GM18519 (cell line): ENCODE data around the gene ODF4.
"Not testable (repeated sequence)": the region's sequence is repeated elsewhere in the genome, so short reads cannot be mapped to it uniquely, and the experiment has no call there.

Experiments
- ATAC-seq: cut with Tn5 transposase; IDR thresholded peaks from one replicate; pipeline ENCODE4 v1.9.1; 2021; ENCODE audit warnings: mild to moderate bottlenecking, moderate library complexity; ENCODE audit not compliant: unreplicated experiment, low FRiP score

The ODF4 gene

GRCh38 chr17:8365143-8365542, 25.5 kb downstream of the ODF4 start:
- no peak for ATAC-seq

GRCh38 chr17:8366231-8366630, 26.6 kb downstream of the ODF4 start:
- no peak for ATAC-seq

GRCh38 chr17:8368193-8368592, 28.6 kb downstream of the ODF4 start:
- no peak for ATAC-seq

- ATAC-seq: no peak
These were observed 30.3 kb downstream of the ODF4 start for GRCh38 chr17:8369944-8370343.

DNA sequence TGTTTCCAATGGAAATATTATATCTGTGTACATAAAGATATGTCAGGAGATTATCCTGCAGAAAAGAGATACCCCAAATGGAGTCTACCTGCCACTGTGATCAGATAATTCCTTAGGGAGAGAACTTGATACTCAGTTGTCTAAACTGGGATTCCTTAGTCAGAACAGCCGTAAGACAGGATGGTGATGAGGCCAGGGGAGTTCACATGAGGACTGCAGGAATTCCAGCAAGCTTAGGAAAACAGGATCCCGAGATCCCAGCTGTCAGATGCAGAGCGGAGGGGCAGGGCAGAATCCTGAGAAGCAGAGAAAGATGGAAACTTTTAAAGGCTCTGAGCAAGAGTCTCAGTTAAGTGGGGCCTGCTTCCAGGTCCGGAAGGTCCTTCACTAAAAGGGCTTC, 32.1 kb downstream of the ODF4 start:
- ATAC-seq: no peak

DNA sequence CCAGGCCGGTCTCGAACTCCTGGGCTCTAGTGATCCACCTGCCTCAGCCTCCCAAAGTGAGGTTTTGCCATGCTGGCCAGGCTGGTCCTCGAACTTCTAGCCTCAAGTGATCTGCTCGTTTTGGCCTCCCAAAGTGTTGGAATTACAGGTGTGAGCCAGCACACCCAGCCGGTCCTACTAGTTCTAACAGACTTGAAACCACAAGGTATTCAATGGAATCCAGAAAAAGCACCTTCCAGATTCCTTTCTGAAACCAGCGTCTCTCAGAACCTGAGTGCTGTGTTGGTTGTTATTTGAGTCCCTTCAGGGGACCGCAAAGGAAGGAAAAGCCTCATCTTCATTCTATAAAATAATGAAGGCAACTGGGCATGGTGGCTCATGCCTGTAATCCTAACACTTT, 32.8 kb downstream of the ODF4 start:
- ATAC-seq: no peak

DNA sequence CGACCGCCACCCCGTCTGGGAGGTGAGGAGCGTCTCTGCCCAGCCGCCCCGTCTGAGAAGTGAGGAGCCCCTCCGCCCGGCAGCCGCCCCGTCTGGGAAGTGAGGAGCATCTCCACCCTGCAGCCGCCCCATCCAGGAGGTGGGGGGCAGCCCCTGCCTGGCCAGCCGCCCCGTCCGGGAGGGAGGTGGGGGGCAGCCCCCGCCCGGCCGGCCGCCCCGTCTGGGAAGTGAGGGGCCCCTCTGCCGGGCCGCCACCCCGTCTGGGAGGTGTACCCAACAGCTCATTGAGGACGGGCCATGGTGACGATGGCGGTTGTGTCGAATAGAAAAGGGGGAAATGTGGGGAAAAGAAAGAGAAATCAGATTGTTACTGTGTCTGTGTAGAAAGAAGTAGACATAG, 34.2 kb downstream of the ODF4 start:
- not testable (repeated sequence) for ATAC-seq

DNA sequence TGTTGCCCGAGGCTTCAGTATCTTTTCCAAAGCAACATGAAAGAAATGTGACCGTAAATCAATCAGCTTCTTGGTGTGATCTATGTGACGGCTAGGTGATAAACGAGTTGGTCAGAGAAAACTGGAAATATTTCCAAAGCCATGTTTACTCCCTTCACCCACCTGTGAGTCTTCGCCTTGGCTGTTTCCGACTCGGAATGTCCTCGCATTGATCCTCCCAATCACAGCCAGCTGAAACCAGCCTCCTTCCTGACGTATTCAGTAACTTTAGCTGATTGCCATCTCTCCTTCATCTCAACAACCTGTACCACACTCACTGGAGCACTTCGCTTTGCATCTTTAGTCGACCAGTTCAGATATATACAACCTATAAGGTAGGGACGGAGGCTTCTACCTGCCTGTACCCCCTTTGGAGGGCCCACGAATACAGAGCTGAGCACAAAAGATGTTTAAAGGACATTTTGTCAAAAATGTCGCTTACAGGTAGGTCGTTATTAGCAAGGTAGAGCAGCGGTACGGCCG, 36.2 kb downstream of the ODF4 start:
- no peak for ATAC-seq

GRCh38 chr17:8376271-8377067, 36.8 kb downstream of the ODF4 start, which contains the start of gene KRABD2:
Gene KRABD2, minus strand, starts transcription at chr17:8376704.
- ATAC-seq: no peak

DNA sequence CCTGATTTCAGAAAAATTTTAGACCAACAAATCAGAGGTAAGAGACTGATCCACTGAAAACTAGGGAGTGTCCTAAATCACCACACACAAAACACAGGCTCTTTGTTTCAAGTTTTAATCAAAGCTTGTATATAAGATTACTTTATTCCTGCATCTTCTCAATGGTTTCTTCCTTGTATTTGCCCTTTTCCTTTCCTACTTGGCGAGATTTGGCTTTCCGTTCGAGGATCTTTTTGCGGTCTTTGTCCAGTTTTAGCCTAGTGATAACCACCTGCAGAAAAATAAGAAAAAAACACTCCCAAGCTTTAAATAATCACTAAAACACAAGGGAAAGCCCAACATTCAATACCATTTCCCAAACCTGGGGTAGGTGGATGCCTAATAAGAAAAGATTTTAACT, 37.8 kb downstream of the ODF4 start:
- no peak for ATAC-seq

- ATAC-seq: not testable (repeated sequence)
These were observed 38.5 kb downstream of the ODF4 start for GRCh38 chr17:8378117-8378516.

DNA sequence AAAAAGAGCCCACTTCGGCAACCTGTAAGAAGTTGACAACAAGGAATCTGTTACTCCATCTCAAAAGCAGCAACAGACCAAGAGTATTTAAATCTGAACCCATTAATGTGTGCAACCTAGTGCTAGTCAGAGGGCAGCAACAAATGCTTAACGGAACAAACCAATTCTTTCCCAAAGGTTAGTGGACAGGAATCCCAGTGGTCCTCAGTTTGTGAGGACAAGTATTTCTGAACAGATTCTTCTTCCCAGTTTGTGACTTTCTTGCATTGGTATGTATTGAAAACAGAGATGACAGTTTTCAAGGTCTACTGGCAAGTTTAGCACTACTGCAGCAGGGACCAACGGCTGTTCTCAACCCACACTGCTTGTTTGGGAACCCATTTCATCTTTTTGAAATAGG, 40.4 kb downstream of the ODF4 start:
- no peak for ATAC-seq

DNA sequence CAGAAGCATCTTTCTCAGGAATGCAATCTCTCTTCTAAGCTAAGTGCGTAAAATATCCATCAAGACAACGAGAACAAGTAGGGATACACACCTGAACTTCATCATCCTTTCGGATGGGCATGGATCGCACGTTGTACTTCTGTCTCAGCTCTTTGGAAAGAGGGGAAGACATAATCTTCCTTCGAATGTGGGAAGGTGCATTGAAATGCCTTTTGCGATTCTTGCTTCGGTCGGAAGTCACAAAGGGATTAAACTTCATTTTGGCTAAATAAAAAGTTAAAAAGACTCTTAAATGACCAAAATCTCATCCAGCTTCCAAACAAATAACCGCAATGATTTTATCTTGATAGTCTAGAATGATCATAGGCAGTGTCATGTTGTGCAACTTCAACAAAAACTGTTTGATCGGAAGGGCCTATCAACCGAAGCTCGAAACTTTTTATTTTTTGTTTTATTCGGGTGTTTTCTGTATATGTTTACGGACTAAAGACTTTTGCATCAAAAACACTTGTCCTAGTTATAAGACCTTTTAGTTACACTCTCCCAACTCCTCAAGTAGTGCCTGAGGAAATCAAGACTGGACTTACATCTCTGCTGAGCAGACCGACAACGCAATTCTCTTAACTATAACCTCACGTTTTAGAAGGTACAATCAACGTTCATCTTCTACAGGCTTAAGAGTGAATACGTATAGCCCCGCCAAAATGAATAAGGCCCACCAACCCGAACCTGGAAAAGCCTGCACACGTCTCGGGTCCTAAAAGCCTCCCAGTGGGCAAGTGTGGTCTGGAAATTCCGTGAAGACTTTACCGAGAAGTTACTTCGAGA, 42.6 kb downstream of the ODF4 start:
- ATAC-seq: no peak

DNA sequence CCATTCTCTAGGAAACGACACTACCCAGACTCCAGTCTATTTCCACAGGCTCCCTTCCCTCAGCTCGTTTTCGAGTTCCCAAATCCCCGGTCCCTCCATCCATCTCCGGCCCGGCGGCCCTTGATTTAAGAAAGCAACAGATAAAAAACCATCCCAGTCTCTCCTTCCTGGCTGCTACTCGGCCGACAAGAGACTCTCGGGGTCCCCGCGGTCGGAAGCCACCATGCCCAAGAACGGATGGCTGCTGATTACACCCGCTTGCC, 43.2 kb downstream of the ODF4 start:
- no peak for ATAC-seq

DNA sequence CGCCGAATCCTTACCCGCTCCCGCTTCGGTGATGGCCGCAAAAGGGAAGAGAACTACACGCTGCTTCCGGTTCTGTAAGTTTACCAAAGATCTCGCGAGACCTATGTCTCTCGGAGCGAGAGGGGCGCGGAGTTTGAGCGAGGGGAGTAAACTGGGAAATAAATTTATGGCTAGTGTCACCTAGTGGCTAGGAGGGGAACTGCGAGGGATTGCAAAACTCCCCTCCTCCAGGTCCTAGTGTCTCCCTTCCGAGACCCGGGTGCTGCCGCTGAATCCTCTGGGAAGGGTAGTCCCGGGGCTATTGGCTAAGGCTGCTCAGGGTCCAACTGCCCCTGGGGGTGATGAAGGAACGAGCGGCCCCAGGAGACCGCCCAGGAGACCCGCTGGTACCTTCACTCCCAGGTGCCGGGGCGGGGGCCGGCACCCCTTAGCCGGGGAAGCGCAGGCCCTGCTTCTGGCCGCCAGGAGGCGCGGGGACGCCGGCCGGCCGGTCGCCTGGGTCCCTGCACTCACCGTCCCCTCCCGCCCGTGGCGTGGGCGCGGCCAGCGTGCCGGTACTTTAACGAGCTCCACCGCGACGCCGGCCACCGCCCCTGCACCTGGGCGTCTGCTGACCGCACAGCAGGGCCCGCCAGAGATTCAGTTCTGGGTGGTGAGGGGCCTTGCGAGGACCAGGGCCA, 43.6 kb downstream of the ODF4 start, which contains the start of gene RPL26:
TSS of gene RPL26 (minus strand) at position 51 of the 680 bp plus-strand sequence. CDS start 883 bp downstream, outside the sequence.
- peak; percentile 69 for ATAC-seq

GRCh38 chr17:8384801-8385378, 45.2 kb downstream of the ODF4 start:
- ATAC-seq: no peak

- ATAC-seq: no peak
These were observed 47.2 kb downstream of the ODF4 start for GRCh38 chr17:8386841-8387240.

DNA sequence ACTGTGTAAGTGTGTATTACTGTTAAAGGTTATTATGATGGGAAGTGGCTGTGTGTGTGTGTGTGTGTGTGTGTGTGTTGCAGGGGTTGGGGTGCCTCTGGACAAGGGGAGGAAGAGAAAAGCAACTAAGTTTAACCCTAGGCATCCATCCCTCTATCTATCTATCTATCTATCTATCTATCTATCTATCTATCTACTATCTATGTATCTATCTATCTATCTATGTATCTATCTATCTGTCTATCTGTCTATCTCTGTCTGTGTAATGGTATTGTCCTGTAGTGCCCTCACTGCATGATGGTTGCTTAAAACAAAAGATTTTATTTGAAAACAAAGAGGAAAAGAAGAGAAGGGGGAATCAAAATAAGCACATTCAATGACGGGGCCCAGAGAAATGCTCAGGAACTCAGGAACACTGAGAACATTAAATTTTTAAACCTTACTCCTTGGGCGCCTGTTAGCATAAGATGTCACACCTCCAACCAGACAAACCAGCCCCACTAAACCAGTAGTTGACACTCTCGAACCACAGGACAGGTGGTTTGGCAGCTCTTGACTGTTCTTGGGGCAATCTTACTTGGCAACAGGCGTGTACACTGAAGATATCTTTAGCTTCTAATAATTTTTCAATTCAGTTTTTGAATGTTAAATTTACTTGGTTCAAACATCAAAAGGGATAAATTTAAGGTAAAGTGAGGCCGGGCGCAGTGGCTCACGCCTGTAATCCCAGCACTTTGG, 48.4 kb downstream of the ODF4 start:
- ATAC-seq: no peak

DNA sequence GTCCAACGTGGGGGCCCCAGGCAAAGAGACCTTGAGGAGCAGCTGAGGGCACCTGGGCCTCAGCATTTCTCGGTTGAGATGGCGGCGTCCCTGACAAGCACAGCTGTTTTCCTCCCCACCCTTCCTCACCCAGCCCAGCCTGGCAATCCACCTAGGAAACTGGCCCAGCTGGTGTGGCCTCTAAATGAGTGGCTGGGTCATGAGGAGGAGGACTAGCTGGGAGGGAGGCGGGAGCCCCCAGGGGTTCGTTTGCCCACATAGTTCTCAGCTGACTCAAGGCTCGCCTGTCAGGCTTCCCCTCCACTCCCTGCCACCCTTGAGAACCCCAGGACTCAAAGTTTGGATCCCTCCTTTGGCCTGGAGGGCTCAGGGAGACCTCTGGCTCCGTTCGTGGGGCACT, 52.1 kb downstream of the ODF4 start:
- no peak for ATAC-seq

- no peak for ATAC-seq
These were observed 52.6 kb downstream of the ODF4 start for GRCh38 chr17:8392274-8392673.
